Fibroblast of lung (primary cell): ENCODE results near the gene SNAP91.

Source experiments
- CTCF ChIP-seq, 2 donors: IDR thresholded peaks in 1 of 2; conservative IDR thresholded peaks in 1 of 2; 1 replicate in 1 of 2; 2 replicates in 1 of 2; pipeline ENCODE4 v1.5.1; 2011 to 2012; ENCODE audit warnings: low read length in 2 of 2, control low read depth in 1 of 2, inconsistent platforms in 1 of 2, low read depth in 1 of 2, mild to moderate bottlenecking in 1 of 2
- EZH2 ChIP-seq: IDR thresholded peaks from 2 replicates; pipeline ENCODE4 v1.5.1; 2012; ENCODE audit warnings: low read length, control low read depth, mild to moderate bottlenecking; ENCODE audit errors: missing control alignments

GRCh38 chr6:83593395-83593785 is 115.5 kb downstream of the SNAP91 start:
- no peak for TF ChIP-seq CTCF (conservative IDR thresholded peaks at IDR 0.05 in 1 of 2, IDR thresholded peaks at IDR 0.05 in 1 of 2; ENCODE audit: low read depth in 1 of 2, low read length in 2 of 2)
- TF ChIP-seq EZH2 = no peak
